Stimulated activated CD8-positive, alpha-beta memory T cell treated with anti-CD3 and anti-CD28 coated beads, Interleukin-15, amount 100 ng/mL, for 4 hours (primary cell): ENCODE results near the gene TLE7.
A peak's percentile ranks its signal among the peaks of the same experiment; 100 is the strongest.

Source experiments
- DNase-seq, 2 donors: peaks; one replicate each; pipeline ENCODE4 v3.0.0-alpha.2; 2020; ENCODE audit warnings: low read depth in 2 of 2

The TLE7 gene

DNA sequence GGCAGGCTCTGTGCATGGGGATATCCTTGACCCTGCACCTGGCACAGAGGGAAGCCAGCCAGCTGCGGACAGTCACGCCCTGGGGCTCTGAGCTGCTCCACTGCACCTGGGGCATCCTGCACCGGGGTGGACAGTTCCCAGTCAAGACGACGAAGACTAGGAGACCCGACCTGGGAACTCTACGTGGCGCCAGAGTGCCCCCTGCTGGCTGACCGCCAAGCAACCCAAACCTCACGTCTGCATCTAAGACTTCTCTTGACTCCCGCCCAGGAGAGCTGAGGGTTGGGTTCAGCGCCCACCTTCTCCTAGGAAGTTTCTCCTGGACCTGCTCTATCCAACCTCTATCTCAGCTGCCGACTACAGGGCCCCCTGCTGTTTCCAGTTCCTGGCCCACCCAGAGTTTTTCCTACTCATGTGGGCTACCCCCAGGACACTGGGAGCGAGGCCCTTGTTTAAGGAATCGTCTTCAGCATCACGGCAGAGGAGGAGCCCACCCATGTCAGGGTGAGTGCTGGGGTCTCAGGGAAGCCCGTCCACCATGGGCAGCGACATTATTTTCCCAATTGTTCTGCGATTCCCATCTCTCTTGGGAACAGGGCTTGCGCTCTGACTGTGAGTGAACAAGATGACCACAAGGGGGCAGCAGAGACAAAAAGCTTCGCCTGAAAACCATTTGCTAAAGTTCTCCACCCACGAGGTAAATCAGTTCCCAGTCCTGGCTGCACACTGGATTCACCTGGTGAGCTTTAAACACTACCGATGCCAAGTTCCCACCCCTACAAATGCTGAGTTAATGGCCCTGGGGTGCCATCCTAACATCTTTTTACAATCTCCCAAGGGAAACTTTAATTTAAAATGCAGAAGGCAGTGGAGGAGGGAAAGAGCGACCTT, 29.3 kb downstream of the TLE7 start:
- DNase-seq = peak in 1 of 2 donors; percentile 46

DNA sequence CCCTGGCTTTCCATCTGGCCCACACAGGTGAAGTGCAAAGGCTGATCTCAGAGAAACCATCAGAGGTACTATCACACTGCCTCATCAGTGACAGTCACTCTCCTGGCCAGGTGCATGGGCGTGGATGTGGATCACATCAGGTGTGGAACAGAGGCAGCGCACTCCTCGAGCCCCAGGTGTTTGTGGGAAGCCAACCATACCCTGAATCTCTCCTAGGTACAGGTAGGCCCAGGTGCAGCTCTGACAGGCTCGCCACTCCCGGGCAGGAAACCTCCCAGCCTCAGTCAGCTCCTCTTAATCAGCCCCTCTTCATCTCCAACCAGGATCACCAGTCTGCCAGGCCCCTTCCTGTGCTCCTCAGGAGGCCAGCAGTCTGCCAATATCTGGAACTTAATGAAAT, 31.7 kb downstream of the TLE7 start:
- DNase-seq = no peak

DNA sequence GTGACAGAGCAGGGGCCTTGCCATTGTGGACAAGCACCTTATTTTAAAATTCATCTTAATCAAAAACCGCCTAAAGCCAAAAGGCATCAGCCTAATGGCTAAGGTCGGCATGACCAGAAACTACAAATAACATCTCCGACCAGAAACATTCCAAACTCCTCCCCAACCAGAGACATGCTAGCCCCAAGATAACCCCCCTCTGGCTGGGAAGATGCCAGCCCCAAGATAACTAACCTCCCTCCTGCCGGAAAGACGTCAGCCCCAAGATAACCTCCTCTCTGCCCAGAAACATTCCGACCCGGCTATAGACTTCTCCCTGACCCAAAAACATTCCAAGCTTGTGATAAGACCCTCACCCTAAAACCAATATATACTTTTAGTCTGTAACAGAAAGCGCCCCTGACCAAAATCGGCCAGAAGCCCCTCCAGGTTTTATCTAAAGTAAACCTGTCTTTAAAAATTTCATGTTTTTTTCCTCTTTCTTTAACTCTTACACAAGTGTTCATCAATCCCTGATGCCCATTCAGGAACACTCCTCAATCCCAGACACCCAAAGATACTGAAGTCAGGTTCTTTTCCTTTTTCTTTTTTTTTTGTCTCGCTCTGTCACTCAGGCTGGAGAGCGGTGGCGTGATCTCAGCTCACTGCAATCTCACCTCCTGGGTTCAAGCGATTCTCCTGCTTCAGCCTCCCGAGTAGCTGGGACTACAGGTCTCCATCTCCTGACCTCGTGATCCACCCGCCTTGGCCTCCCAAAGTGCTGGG, 32.7 kb downstream of the TLE7 start:
- DNase-seq = no peak

DNA sequence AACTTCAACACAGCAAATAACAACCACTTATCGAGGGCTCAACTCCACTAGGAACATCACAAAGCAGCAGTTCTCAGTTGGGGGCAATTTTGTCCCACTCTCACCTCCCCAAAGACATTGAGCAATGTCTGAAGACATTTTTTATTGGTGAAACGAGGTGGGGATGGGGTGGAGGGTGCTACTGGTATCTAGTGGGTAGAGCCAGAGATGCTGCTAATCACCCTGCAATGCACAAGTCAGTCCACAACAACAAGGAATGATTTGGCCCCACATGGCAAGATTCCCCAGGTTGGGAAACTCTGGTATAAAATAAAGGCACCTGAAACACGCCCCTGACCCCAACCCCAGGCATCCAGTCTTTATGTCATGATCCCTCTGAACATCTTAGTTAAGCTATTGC, 33.3 kb downstream of the TLE7 start:
- DNase-seq = no peak

DNA sequence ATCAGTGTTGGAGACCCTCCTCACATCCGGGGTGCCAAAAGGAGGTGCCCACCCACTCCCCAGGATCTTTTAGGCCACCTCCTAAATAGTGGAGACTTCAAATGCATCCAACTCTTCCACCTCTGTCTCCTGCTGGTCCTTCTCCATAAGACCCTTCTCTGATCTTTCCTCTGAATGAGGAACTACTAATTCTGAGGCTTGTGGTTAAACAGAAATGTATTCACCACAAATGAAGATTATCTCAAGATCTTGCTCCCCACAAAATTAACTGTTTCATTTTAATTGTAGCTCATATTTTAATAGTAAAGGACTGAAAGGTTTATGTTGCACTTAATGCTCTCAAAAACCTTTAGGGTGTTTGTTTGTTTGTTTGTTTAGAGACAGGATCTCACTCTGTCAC, 34.1 kb downstream of the TLE7 start:
- no peak for DNase-seq

DNA sequence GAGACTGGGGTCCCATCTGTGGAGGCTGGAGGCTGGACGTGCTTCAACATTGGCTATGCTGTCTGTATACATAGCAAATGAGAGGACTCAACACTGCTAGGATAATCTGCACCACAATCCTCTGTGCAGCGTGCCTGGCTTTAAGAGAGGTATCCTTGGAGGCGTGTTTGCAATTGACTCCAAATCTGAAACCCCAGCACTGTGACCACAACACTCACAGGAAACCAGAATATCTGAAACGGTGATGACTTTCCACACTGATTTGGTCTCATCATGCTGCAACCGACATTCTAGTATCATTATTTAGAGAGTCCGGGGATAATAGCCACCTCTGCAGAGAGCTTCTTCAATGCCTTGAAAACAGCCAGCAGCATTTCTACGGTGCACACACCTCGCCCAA, 35.1 kb downstream of the TLE7 start:
- no peak for DNase-seq

DNA sequence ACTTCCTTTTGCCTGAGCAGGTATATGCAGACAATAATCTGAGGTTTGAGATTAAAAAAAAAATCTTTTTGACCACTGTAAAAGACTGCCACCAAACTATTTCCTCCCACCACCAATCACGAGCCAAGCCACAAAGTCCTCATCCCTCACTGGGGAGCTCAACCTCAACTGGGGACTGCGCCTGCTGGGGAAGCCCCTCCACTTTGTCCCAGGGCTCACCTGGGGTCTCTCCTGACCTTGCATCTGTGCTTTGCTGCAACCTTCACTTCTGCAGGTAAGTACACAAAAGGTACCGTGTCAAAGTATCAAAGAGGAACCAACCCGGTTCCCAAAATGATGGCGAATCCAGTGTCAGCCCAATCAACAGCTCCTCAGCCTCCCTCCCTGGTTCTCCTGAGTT, 35.5 kb downstream of the TLE7 start:
- no peak for DNase-seq

DNA sequence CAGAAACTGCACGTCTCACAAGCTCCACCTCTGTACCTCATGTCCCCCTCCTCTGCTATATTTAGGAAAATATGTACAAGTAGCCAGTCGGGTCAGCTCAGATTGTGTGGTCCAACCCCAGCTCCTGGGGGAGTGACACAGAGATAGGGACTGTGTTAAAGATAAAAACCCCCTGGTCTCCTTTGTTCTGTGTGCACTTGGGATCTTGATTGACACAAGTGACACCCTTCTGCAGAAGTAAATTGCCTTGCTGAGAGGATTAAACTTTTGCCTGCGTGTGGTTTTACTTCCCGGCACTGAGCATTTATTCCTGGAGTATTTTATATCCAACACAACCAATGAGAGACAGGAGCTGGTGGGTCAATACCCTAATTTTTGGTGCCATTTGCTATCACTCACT, 37.5 kb downstream of the TLE7 start:
- DNase-seq = no peak

DNA sequence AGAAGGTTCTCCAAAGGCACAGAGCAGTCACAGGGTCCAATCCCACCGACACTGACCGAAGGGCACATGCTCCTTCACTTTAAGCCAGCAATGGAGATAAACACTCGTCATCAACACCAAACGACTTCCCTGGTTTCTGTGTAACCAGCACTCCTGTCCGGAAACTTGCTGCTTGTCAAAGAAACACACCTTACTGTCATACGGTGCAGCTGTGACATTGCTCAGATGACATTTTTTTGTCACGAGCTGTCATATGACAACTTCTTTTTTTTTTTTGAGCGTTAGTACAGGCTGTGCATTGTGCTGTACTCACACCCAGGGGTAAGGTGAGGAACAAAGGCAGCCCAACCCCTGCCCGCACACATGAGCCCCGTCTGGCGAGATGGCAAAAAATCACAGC, 39.2 kb downstream of the TLE7 start:
- DNase-seq = no peak

DNA sequence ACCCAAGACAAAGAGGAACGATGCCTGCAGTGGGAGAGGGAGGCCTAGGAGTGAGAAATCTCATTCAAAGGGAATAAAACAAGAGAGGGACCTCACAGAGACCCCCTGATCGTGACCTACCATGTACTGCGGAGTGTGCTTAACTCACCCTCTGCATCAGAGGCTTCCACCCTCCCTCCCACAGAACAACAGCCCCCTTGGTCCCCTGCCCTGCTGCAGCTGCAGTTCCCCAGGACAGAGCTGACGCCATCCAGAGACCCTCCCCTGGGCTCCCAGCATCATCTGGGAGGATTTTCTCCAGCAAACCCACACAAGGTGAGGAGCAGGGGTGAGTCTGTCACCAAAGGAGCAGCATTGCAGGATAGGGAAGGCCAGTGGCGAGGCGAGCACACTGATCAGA, 39.8 kb downstream of the TLE7 start:
- no peak for DNase-seq

DNA sequence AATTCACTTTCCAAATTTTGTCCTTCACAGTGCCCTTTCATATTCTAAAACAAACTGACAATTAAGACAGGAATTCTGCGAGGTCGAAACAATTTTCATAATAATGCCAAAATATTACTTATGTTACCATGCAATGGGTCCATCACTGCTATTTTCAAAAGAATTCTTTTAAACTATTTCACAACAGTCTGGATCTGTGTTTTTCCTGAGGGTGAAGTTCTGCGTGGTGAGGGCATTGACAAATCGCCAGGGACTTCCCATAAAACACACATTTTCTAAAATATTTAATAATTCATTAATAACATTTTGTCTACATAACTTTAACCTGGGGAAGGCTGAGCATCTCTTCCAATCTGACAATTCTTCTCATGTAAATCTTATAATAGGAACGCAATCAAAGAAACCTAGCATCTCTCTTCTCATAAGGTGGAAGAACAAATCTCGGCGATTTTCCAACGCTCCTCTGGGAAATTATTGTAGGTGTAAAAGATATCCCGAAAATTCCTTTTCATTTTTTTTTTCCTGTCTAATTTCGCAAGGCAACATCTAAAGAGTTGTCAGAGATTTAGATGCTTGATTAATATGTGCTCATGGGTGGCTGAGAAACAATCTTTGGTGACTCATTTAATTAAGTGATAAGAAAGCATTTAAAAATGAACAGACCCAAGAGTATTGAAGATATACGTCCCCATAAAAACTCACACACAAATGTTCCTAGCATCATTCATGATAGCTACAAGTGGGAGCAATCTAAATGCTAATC, 41.9 kb downstream of the TLE7 start:
- DNase-seq = no peak

DNA sequence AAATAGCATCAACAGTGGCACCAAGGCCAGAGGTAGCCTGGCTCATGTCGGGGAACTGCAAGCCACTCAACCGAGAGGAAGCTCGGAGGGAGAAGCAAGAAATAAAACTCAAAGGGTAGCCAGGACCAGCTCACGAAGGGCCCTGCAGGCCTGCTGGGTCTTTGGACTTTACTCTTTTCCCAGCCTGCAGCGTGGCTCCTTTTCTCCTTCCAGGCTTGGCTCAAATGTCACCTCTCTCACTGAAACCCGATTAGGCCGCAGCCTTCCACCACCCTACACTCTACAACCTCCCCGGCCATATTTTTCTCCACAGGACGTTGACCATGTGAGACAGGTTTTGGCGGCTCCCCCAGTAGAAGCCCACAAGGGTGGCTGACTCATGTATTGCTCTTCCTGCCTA, 45.3 kb downstream of the TLE7 start:
- DNase-seq = no peak

DNA sequence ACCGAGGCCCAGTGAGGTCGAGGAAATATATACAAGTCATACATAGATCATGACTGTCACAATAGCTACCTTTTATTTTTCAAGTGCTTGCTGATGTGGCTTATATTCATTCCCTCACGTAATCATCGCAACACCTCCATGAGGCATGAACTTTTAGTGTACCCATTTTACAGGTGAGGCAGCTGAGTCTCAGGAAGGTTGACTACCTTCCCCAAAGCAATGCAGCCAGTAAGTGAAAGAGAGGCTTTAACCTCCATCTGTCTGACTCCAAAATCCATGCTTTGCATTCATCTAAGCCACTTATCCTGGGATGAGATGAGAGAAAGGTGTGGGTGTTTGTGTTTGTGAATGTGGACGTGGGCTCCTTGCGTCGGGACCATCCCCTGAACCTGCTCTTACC, 52.5 kb downstream of the TLE7 start:
- DNase-seq = no peak

DNA sequence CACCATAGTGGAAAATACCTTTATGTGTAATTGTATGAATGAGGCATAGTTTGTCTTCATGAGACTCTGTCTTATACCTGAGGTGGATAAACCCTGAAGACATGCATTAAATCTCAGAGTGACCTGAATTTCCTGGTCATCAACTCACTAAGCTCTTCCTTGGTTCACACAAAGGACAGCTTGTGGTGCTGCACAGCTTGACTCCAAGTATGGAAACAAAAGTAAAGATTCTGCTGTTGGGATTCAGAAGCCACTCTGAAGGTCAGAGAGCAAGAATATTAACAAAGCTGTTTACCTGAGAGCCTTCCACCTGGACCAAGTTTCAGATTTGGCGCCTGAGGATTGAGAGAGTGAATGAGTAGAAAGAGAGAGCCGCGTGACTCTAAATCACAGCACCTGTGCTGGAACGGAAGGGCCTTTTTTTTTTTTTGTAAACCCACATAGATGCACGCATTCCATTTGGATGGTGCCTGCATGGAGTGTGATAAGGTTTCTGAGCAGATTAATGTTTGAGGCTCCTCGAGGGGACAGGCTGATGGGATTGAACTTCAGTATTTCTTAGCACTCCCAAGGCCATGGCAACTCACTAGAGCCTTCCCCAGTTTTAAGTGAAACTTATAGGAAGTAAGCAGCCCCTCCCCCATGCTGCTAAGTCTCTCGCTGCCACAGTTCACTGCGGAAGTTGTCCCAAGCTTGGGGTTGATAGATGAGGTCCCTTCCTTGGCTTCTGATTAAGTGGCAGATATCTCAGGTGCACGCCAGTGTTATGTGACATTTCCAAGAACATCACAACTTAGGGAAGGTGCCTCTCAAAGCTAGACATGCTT, 54.6 kb downstream of the TLE7 start:
- DNase-seq = no peak

DNA sequence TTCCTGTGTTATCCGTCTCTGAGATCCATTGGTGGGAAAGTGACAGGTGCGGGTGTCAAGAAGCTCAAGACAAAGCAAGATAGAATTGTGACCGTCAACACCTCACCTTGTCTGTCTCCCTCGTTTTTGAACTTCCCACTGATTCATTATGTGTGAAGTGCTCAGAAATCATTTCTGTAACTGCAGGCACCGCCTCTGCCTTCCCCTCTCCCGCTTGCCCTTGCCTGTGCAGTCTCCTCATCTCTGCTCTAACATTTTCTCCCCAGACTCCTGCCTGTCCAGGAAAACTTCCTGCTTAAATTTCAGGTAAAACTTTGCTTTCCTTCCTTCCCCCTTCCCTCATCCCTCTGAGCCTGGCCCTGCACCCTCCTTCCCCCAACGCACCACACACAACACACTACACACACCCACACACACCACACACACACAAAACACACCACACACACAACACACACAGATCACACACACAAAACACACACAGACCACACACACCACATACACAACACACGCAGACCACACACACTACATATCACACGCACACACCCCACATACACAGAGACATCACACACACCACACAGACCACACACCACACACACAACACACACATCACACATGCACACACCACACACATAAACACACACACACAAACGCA, 57.7 kb downstream of the TLE7 start:
- no peak for DNase-seq

DNA sequence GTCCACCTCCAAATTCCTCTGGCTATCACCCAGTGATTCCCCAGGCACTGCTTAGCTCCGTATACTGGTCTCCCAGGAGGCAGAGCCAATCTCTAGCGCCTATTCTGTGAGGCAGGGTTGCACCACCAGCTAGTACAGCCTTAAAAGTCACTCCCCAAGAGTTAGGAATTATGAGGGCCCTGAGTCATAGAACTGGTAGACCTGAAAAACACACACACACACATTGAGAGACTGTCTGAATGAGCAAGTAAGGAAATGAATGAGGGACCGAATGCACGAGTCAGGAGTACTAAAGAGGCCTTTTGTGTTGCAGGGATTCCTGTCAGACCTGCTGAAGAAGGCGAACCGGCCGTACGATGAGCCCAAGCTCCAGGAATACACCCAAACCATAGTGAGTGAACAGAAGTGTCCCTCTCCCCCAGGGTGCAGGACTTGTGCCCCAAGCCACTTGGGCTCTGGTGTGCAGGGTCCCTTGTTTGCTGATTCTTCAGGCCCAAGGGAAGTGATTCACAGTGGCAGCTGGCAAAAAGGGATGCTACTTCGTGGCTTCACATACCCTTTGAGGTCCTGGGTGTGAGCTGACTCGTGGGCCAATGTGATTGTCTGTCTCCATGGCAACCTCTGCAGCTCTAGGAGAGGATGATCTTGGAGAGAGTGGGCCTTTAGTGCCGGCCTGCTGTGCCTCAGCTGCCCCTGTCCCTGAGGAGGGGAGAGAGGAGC, 58.6 kb downstream of the TLE7 start:
- no peak for DNase-seq

DNA sequence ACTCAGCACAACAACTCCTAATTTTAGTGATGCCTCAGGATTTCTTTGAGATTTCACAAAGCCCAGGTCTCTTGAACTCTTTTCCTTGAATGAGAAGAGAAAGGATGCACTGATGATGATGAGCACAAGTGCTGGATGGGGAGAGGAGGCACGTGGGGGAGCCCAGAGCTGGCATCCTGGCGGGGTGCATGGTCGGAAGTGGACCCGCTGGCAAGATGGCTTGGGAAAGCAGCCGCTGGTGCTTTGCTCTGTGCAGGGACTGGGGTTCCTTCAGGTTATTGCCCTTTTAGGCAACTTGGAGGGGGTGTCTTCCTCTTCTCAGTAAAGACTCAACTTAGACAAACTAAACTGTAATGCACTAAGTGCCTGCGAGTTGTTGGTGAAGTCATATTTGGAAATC, 61.0 kb downstream of the TLE7 start:
- DNase-seq = no peak
